Measurements from ENCODE around the gene ALK. TPM values are rescaled to one million over a fixed set of nuclear protein-coding genes. Genes with fewer than 3 reads are reported as not detected.

The ALK gene
- total RNA-seq, 4 donors from 2014 or later = 0.85 to 2.4 (median 1.8) TPM

DNA sequence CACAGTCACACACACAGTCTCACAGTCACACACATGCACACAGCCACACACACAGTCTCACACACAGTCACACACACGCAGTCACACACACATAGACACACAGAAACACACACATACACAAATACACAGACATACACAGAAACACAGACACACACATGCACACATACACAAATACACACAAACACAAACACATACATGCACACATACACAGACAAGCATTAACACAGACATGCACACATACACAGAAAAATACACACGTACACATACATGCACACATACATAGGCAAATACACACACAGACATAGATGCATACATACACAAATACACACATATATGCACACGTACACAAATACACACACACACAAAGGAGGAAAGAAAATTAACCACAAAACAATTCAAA is 150.5 kb downstream of the ALK start:
- no peak for TF ChIP-seq CTCF (IDR thresholded peaks at IDR 0.05; ENCODE audit: low read depth)

GRCh38 chr2:29769847-29770246 is 151.5 kb downstream of the ALK start:
- no peak for TF ChIP-seq CTCF (IDR thresholded peaks at IDR 0.05; ENCODE audit: low read depth)

DNA sequence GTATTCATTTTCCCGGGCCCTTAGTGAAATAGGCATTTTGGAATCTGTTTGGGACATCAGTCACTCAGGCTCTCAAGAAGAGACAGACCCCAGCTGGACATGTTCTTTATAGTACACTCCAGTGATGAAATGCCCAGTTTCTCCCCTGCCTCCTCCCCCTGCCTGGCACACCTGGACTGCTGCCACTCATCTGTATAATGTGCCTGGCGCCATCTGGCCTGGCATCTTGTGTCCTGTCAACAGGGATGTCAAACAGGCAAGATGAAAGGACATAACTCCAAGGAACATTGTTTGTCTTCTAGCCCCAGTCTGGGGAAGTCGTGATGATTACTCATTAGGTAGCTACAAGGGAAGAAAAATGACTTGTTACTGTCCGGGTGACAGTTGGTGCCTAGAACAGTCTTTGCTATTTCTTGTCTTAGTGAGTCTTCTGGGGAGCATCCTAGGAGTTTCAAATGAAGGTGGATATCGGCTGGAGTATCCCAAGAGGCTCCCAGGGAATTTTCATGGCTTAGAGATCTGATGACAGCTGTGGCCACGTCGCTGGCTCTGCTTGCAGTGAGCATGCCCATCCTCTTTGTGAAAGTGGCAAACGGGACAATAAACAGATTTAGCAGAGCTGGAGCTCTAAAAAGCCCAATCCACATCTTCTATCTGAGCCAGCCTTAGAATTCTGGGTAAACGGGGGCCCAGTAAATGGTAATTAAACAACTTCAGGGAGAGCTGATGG is 153.6 kb downstream of the ALK start:
- no peak for TF ChIP-seq CTCF (IDR thresholded peaks at IDR 0.05; ENCODE audit: low read depth)

DNA sequence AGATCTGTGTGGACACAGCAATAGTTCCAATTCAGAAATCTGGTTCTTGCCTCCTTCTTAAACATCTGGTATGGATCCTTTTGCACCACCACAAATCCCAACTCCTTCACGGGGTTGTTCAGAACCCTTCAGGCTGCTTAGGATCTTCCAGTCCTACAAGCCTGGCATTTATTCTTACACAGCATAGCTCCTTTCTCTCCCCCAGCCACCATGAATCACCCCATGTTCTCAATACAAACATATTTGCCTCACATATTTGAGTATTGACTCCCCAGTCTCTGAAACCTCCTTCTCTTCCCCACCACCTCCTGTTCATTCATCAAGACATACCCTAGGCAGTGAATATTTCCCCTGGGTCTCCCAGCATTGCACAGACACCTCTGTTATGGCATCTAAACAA is 155.2 kb downstream of the ALK start:
- no peak for TF ChIP-seq CTCF (IDR thresholded peaks at IDR 0.05; ENCODE audit: low read depth)

GRCh38 chr2:29765721-29766120 is 155.7 kb downstream of the ALK start:
- no peak for TF ChIP-seq CTCF (IDR thresholded peaks at IDR 0.05; ENCODE audit: low read depth)

DNA sequence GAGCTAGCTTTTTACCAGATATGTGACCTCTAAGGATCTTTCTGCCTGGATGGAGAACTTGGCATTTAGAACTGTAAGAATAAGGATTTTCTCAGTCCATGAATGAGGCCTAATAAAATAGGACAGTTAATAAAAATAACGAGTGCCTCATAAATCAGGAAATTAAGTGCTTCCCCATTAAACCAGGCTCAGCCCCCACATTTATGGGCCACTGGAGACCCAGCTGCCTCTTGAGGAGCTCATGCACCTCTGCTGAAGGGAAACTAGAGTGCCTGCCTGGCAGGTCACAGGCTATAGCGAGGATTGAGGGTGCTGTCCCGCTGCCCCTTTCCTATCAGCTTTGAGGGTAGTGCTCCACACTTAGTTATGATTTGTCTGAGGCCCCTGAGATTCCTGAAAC is 158.0 kb downstream of the ALK start:
- no peak for TF ChIP-seq CTCF (IDR thresholded peaks at IDR 0.05; ENCODE audit: low read depth)

DNA sequence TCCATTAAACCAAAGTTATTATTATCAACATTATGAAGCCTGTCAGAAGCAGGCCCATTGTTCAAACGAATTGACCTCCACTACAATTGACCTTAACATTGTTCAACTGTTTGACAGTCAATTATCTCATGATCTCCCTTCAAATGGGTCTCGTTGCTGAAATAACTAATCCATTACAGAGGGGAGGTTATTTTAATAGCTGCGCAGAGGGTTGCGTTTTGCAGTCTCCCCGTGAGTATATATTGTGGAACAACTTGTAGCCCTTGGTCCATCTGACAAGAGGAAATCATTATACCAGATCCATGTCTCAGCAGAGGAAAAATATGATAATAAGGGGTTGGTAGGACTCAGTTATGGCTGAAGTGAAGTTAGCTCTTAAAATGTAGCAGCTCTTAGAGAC is 159.1 kb downstream of the ALK start:
- TF ChIP-seq CTCF (IDR thresholded peaks at IDR 0.05; ENCODE audit: low read depth) = no peak
